GM21576 (cell line): ENCODE data around the gene MAP2K2.

Experiments
- ATAC-seq: cut with Tn5 transposase; IDR thresholded peaks from one replicate; pipeline ENCODE4 v1.9.1; 2021; ENCODE audit warnings: mild to moderate bottlenecking, moderate library complexity; ENCODE audit not compliant: unreplicated experiment

MAP2K2 gene

DNA sequence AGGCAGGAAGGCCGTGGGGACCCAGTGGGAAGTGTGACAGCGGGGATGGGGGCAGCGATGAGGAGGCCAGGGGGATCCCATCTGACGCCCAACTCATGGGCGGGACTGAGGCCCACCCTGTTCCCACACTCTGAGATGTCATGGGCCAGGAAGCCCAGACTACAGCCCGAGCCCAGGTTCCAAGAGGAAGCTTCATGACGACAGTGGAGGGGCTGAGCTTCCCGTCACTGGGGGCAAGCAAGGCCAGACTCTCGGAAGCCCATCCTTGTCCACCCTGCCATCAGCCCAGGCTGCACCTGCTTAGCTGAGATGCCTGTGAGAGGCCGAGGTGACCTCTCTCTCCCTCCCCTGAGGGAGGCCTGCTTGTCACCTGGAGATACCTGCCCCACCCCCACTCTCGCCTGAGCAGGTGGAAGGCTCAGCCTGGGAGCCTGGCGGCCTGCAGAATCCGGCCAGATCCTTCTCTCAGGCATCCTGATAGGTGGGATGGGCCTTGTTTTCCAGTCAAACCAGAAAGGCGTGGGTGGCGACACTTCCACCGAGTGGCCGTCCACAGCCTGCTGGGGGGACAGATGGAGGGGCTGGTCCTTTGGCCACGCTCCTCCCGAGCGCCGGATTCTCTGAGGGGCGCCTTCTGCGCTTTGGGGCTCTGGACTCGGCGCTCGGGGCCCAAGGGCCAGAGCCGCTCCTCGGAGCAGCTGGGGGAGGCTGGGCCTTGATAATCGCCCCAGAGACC, 62.1 kb downstream of the MAP2K2 start:
- no peak for ATAC-seq

- no peak for ATAC-seq
Observed at GRCh38 chr19:4061178-4061682, 62.7 kb downstream of the MAP2K2 start.

- no peak for ATAC-seq
Observed at GRCh38 chr19:4060621-4061177, 63.2 kb downstream of the MAP2K2 start.

DNA sequence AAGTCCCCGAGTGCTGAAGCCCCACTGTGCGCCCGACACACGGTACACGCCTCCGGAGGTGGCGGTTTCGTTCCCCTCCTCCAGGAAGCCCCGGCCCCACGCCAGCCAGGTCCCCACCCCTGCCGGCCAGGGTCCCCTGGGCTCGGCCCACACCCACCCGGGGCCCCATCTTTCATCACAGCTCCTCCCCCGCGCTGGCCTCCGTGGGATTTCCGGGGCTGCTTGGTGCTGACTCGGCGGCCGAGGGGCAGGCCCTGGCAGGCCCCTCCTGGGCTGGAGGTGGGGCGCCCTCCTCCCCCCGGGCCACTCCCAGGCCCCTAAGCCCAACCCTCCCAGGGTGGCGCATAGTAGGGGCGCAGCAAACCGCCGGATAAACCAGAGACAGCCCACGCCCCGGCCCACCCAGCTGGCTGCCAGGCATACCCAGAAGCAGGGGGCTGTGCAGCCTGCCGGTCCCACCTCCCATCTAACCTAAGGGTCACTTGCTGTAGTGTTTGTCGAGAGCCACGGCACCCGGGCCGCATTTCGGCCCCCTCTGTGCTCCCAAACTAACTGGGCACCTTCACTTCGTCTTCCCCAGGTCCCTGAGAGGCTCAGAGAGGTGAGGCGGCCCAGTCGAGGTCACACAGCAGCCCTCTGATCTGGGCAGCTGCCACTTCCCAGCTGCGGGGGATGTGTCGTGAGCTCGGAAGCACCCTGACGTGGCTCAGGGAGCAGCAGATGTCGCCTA, 63.9 kb downstream of the MAP2K2 start:
- no peak for ATAC-seq

DNA sequence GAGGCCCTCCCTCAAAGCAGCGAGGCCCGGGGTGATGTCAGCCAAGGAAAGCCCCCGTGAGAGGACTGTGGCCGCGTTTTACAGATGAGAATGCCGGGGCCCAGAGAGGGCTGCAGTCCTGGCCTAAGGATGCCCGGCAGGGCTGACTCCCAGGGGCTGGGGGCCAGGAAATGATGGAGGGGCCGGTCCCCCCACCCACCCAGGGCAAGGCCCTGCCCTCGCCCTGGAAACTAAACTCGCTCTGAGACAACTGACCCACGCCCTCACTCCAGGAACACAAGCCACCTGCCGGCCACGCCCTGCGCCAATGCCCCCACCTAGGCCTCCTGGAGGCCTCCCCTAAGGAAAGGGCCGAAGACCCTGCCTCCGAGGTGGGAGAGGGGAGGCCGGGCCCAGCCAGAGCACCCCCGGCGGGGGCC, 64.5 kb downstream of the MAP2K2 start:
- ATAC-seq: no peak

DNA sequence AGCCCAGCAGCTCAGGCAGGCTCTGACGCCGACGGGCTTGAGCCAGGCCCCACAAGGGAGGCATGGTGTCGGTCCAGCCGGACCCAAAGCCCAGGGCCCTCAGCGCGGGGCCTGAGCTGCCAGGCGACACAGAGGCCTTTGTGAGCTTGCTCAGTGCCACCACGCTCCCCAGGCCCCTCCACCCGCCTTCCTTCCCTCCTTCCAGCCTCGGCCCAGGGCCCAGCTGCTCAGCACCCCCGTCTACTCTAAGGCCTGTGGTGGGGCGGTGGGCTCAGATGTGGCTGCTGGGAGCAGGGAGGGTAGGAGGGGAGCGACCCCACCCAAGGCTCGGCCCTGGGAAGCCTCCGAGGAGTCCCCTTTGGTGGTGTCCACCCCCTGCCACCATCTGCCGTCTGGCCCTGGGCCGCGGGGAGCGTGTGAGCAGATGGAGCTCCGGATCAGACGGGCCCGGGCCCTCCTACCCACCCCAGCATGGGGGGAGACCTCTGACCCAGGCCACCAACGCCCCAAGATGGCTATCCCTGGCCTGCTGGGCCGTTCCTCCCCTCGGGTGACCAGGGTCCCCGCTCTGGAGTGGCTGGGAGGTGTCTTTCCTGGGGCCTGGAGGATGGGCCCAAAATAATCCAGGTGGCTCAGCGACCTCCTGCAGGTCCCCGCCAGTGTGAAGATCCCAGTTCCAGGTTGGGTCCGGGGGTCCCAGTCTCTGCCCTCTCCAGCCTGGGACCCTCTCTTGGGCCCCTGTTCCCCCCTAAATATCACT, 65.0 kb downstream of the MAP2K2 start:
- ATAC-seq: no peak

GRCh38 chr19:4057931-4058692, 65.8 kb downstream of the MAP2K2 start:
- ATAC-seq: no peak

GRCh38 chr19:4055209-4055552, 68.7 kb downstream of the MAP2K2 start:
- no peak for ATAC-seq

DNA sequence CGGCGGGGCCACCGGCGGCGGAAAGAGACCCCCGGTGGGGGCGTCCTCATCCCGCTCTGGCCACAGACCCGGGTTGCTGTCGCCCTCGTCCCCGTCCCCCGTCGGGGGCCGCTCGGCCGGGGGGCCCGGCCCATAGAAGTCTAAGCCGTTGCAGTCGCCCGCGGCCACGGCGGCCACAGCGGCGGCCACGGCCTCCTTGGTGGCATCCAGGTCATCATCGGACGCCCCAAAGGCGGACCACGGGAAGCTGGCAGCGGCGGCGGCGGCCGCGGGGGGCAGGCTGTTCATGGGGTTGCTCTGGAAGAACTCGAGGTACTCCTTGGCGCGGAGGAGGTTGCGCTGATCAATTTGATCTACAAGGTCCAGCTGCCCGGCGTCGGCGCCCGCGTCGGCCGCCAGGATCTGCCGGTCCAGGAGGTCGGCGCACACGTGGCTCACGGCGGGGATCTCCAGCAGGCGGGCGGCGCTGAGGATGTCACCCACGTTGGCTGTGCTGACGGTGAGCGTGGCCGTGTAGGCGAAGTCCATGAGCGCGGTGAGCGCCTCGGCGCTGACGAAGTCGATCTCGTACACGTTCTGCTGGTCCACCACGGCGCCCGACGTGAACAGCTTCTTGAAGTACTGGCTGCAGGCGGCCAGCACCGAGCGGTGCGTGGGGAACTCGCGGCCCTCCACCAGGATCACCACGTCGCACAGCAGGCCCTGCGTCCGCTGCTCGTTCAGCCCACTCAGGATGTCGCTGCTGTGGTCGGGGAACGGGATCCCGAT, 69.3 kb downstream of the MAP2K2 start:
- ATAC-seq: no peak

- ATAC-seq: no peak
Observed at GRCh38 chr19:4053423-4054324, 70.2 kb downstream of the MAP2K2 start.

DNA sequence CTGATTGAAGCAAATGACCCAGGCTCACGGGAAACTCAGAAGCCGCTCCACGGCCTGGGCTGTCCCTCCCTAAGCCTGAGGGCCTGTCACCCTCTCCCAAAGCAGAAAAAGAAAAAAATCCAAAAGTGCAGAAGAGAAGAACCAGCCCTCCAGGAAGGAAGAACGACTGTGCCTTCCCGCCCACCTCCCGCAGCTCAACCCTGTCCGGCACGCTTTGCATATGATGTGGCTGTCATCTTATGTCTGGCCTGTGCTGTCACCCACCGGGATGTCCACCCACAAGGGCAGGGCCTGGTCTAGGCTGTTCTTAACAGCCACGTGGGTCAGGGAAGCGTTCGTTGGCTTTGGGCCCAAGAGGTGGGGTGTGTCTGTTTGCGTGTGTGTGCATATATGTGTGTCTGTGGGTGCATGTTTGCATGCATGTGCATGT, 70.9 kb downstream of the MAP2K2 start:
- no peak for ATAC-seq

DNA sequence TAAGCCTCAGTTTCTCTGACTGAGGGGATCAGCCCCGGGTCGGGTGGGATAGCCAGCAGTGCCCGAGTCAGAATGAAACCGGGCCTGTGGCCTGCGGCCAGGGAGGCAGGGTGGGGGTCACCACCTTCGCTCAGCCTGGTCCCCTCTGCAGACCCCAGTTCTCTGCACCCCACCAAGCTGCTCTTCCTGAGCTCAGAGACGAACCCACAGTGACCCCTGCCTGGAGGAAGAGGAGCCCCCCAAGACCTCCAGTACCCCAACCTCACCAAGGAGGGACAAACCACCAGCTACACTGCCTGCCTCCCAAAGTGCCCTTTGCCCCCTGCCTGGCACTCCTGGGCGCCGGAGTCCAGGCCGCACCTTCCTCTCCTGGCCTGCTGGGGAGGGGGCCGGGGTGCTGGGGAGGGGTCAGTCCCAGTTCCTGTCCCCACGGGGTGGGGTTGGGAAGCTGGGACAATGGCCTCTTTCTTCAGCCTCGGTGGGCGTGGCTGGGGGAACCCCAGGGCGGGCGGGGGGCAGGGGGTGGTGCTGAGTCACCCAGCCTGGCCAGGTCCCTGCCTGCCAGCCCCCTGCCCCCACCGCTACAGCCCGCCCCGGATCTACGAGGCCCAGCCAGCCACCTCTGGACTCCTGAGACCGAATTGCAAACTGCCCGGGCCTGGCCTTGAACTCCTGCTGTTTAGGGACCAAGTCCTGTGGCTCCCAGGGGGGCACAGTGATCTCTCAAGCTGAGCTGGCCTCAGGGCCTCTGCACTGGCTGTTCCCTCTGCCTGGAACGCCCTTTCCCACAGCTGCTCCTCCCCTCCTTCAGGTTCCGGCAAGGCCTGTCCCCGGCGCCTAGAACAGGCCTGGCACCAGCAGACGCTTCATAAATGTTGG, 71.6 kb downstream of the MAP2K2 start:
- ATAC-seq: no peak

GRCh38 chr19:4051175-4052101, 72.5 kb downstream of the MAP2K2 start:
- no peak for ATAC-seq

DNA sequence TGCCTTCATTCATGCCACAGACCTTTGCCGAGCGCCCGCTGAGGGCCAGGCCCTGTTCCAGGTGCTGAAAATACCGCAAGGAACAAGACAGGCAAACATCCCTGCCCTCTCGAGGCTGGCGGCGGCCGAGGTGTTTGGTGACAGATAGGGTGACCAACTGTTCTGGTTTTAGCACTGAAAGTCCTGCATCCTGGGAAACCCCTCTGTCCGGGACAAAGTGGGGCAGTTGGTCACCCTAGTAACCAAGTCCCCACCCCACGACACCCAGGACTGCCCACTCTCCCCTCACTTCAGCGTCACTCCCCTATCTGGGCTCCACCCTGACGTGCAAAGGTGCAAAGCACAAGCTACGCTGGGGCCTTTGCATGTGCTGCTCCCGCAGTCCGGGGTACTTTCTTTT, 74.5 kb downstream of the MAP2K2 start:
- no peak for ATAC-seq

DNA sequence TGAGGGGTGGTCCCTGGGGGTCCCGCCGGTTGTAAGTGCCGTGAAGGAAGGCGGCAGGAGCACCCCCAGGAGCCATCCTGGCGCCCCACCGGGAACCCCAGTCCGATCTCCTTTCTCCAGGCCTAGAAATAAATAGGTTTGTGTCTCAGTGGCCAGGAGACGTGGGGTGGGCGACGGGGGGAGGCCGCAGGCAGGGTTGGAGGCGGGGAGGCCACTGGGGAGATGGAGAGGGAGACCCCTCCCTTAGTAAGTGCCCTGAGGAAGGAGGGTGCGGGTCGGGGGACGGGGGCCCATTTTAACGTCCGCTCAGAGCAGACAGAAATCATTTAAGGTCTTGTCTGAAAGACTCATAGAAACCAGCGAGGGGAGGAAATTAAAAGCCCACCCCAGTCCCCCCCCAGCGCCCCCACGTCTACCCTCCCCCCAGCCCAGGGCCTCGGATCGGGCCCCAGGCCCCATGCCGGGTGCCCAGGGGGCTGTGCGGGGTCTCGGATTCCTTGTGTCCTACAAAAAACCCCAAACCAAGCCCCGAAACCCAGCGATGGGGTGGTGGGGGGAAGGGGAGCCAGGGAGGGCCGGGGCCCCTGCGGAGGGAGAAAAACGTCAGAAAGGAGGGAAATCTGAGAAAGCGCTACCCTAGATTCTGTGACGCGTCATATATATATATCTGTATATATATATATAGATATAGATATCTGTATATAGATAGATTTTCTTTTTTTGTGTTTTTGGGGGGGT, 76.8 kb downstream of the MAP2K2 start:
- no peak for ATAC-seq

- ATAC-seq: no peak
Observed at GRCh38 chr19:4046362-4046691, 77.6 kb downstream of the MAP2K2 start.
